ENCODE results near the gene NDUFS3. TPM values are rescaled to one million over a fixed set of nuclear protein-coding genes. Genes with fewer than 3 reads are reported as not detected.

NDUFS3 gene
- total RNA-seq, 2 experiments from 2014 or later: 139 to 144 TPM

DNA sequence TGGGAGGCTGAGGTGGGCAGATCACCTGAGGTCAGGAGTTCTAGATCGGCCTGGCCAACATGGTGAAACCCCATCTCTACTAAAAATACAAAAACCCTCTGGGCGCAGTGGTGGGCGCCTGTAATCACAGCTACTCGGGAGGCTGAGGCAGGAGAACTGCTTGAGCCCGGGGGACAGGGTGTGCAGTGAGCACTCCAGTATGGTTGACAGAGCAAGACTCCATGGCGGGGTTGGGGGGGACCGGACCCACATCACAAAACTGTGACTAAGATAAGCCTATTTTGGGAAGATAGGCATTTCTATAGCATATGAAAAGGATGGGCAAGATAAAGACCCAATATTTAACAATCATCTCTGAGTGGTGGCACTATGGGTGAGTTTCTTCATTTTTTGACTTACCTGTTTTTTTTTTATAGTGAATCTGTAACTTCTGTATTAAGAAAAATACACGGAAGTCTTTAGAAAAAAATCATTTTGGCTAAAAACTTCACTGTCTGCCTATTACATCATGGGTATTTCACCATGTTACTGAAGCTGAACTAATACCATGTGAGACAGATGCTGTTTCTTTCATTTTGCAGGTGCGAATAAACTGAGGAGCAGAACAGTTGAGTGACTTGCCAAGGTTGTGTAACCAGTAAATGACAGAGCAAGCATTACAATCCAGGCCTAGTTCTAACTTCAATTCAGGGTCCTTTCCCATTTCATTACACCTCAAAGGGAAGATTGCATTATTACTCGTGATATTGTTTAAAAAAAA, 28.4 kb upstream of the NDUFS3 start:
- Histone ChIP-seq H3K36me3 (ENCODE audit: insufficient read depth, low read length) (peaks cover 6% of the 10 kb centered on the region), H3K27ac (ENCODE audit: low read depth in 1 of 2, low read length in 2 of 2) (no peak overlapping the region), H3K4me3 (ENCODE audit: low read length) (no peak overlapping the region), H3K27me3 (ENCODE audit: control insufficient read depth in 1 of 2, insufficient read depth in 2 of 2, low read length in 2 of 2) (no peaks in the 10 kb centered on the region), H3K9me3 (ENCODE audit: control insufficient read depth in 1 of 2, insufficient read depth in 1 of 2, low read length in 2 of 2) (no peaks in the 10 kb centered on the region), H3K4me1 (ENCODE audit: insufficient read depth, low read length) (peaks cover 57% of the 10 kb centered on the region)
- Mint-ChIP-seq H3K4me3 (peak overlapping the region; percentile 62), H3K9me3 (no peaks in the 10 kb centered on the region), H3K27me3 (no peaks in the 10 kb centered on the region), H3K27ac (peak overlapping the region; percentile 98), H3K4me1 (ENCODE audit: low read depth) (peaks cover 69% of the 10 kb centered on the region), H3K36me3 (ENCODE audit: low read depth) (peaks cover 38% of the 10 kb centered on the region)
- POLR2A ChIA-PET: no interaction called here
- TF ChIP-seq, protein P1, sequence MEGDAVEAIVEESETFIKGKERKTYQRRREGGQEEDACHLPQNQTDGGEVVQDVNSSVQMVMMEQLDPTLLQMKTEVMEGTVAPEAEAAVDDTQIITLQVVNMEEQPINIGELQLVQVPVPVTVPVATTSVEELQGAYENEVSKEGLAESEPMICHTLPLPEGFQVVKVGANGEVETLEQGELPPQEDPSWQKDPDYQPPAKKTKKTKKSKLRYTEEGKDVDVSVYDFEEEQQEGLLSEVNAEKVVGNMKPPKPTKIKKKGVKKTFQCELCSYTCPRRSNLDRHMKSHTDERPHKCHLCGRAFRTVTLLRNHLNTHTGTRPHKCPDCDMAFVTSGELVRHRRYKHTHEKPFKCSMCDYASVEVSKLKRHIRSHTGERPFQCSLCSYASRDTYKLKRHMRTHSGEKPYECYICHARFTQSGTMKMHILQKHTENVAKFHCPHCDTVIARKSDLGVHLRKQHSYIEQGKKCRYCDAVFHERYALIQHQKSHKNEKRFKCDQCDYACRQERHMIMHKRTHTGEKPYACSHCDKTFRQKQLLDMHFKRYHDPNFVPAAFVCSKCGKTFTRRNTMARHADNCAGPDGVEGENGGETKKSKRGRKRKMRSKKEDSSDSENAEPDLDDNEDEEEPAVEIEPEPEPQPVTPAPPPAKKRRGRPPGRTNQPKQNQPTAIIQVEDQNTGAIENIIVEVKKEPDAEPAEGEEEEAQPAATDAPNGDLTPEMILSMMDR (IDR thresholded peaks at IDR 0.05): no peak
- ATAC-seq (ENCODE audit: poor library complexity): no peak
- intact Hi-C loops (cut with DNase I, micrococcal nuclease): loop anchor here (5.0 to 10.0 kb wide), 3 partner anchors 43 to 1703 kb away; partner anchors contain the start of genes ARFGAP2 (in 1 of the 2) and CRY2 (in 1 of the 2)
- CTCF ChIA-PET: interaction anchor here (4.3 kb wide), 1 partner anchor 10 kb away, joined by 31 read pairs; no protein-coding TSS in a partner anchor
- peak in 2 of 14 experiments; percentile 39 to 45 for DNase-seq

- peak in 3 of 14 experiments; percentile 27 to 44 (median 41) for DNase-seq
- intact Hi-C loops (cut with DNase I, micrococcal nuclease): loop anchor here (5.0 to 10.0 kb wide), 3 partner anchors 44 to 1704 kb away; partner anchors contain the start of genes ARFGAP2 (in 1 of the 2) and CRY2 (in 1 of the 2)
Observed at GRCh38 chr11:47551086-47551485, 27.8 kb upstream of the NDUFS3 start.

GRCh38 chr11:47552056-47552565, 26.8 kb upstream of the NDUFS3 start:
- DNase-seq (peak in 4 of 14 experiments; percentile 7 to 39 (median 14)), ATAC-seq (ENCODE audit: poor library complexity) (no peak)
- H3K9me3 Mint-ChIP-seq: no peaks in the 10 kb centered on the region
- peaks cover 61% of the 10 kb centered on the region for H3K4me1 Mint-ChIP-seq (ENCODE audit: low read depth)
- H3K4me3 Mint-ChIP-seq: peak overlapping the region; percentile 98
- intact Hi-C loops (cut with DNase I, micrococcal nuclease): loop anchor here (2.0 to 10.0 kb wide), 7 partner anchors 27 to 1705 kb away; partner anchors contain the start of genes ARFGAP2 (in 1 of the 2), CRY2 (in 1 of the 2), FNBP4 (in 1 of the 2) and KBTBD4 (in 1 of the 2)
- Histone ChIP-seq H3K36me3 (ENCODE audit: insufficient read depth, low read length) (peaks cover 4% of the 10 kb centered on the region), H3K4me1 (ENCODE audit: insufficient read depth, low read length) (peaks cover 49% of the 10 kb centered on the region), H3K27me3 (ENCODE audit: control insufficient read depth in 1 of 2, insufficient read depth in 2 of 2, low read length in 2 of 2) (no peaks in the 10 kb centered on the region), H3K4me3 (ENCODE audit: low read length) (peak overlapping the region; percentile 99), H3K27ac (ENCODE audit: low read depth in 1 of 2, low read length in 2 of 2) (peak overlapping the region; percentile 78 to 88), H3K9me3 (ENCODE audit: control insufficient read depth in 1 of 2, insufficient read depth in 1 of 2, low read length in 2 of 2) (no peaks in the 10 kb centered on the region)
- TF ChIP-seq, protein P1 (IDR thresholded peaks at IDR 0.05): no peak
- ChIA-PET POLR2A (interaction anchor here (0.7 to 2.9 kb wide), 5 partner anchors 13 to 296 kb away, joined by 3 to 38 read pairs (median 8); partner anchors contain the start of genes AGBL2, KBTBD4, NDUFS3 and NUP160), CTCF (interaction anchor here (1.3 to 4.3 kb wide), 5 partner anchors 12 to 935 kb away, joined by 3 to 31 read pairs (median 6); partner anchors contain the start of genes ATG13, HARBI1 and PTPMT1)
- peaks cover 36% of the 10 kb centered on the region for H3K36me3 Mint-ChIP-seq (ENCODE audit: low read depth)
- no peaks in the 10 kb centered on the region for H3K27me3 Mint-ChIP-seq
- H3K27ac Mint-ChIP-seq: peak overlapping the region; percentile 98

More at GRCh38 chr11:47551086-47551485, 27.8 kb upstream of the NDUFS3 start:
- Mint-ChIP-seq H3K27me3 (no peaks in the 10 kb centered on the region), H3K4me1 (ENCODE audit: low read depth) (peaks cover 68% of the 10 kb centered on the region), H3K9me3 (no peaks in the 10 kb centered on the region), H3K27ac (peak overlapping the region; percentile 98), H3K4me3 (peak overlapping the region; percentile 98), H3K36me3 (ENCODE audit: low read depth) (peaks cover 38% of the 10 kb centered on the region)
- Histone ChIP-seq H3K4me1 (ENCODE audit: insufficient read depth, low read length) (peaks cover 57% of the 10 kb centered on the region), H3K27ac (ENCODE audit: low read depth in 1 of 2, low read length in 2 of 2) (peak overlapping the region in 1 of 2 donors; percentile 88), H3K9me3 (ENCODE audit: control insufficient read depth in 1 of 2, insufficient read depth in 1 of 2, low read length in 2 of 2) (no peaks in the 10 kb centered on the region), H3K36me3 (ENCODE audit: insufficient read depth, low read length) (peaks cover 4% of the 10 kb centered on the region), H3K27me3 (ENCODE audit: control insufficient read depth in 1 of 2, insufficient read depth in 2 of 2, low read length in 2 of 2) (no peaks in the 10 kb centered on the region), H3K4me3 (ENCODE audit: low read length) (peak overlapping the region; percentile 99)
- CTCF ChIA-PET: interaction anchor here (1.3 to 4.3 kb wide), 4 partner anchors 11 to 934 kb away, joined by 3 to 31 read pairs (median 5); partner anchors contain the start of genes ATG13 and HARBI1
- ATAC-seq (ENCODE audit: poor library complexity): no peak
- TF ChIP-seq, protein P1 (IDR thresholded peaks at IDR 0.05): peak; percentile 20
- POLR2A ChIA-PET: interaction anchor here (2.0 to 2.9 kb wide), 2 partner anchors 14 to 164 kb away, joined by 8 to 38 read pairs; partner anchors contain the start of genes AGBL2 and PTPMT1
